Retinal pigment epithelial cell (primary cell): ENCODE data around the gene HSPA12A.

ENCODE experiments used
- DNase-seq: peaks from one replicate; pipeline ENCODE4 v3.0.0-alpha.2; 2010; ENCODE audit warnings: low read depth
- H3K4me3 ChIP-seq: 2 replicates; pipeline ENCODE4 v1.5.1; 2011; ENCODE audit warnings: mild to moderate bottlenecking, low read length, control low read depth, moderate library complexity
- CTCF ChIP-seq: conservative IDR thresholded peaks from 2 replicates; pipeline ENCODE4 v1.5.1; 2011; ENCODE audit warnings: low read depth, low read length, control low read depth, inconsistent platforms

The HSPA12A gene

DNA sequence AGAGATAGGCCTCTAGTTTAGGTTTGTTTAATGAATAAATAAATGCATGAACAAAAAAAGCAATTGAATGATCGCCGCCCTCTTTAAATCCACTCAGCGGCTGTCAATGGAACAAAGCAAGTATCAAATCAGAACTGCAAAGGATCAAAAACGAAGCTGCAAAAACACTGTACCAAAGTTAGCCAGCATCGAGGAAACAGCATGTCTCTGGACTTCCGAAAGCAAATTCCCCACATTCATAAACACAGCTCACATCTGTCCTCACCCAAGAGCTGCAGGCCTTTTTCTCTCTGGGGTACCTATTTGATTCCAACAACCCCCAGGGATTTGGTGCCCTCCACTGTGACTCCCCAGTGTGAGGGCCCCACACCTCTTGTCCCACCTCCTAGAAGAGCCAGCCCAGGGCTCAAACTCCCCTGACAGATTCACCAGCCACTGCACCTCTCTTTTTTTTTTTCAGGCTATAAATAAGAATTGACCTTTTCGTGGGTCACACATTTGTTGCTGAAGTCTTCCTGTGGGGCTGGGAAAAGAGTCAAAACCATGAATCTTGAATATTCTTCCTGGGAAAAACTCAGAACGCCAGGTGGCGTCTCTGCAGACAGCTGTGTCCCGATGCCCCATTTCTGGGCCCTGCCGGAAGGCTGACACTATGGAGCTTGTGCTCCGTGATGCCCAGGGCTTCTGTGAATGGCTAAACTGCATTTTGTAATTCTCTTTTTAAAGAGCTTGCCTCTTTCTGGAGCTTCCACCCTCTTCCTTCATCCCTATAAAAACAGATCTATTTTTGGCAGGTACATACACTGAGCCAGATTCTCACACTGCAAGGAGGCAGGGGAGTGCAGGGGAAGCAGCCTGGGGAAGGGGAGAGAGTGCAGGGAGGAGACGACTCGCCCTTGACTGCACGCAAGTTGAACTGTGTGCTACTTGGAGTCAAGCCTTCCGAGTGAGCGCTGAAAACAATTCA is 51.7 kb downstream of the HSPA12A start:
- TF ChIP-seq CTCF: no peak
- no peak for DNase-seq
- H3K4me3 ChIP-seq: no peak overlapping the region

GRCh38 chr10:116689744-116690143 is 52.6 kb downstream of the HSPA12A start:
- H3K4me3 ChIP-seq: no peak overlapping the region
- DNase-seq: no peak
- TF ChIP-seq CTCF: no peak

- no peak for TF ChIP-seq CTCF
- H3K4me3 ChIP-seq: no peak overlapping the region
- no peak for DNase-seq
These were observed 53.4 kb downstream of the HSPA12A start for GRCh38 chr10:116688741-116689495.

- no peak for TF ChIP-seq CTCF
- no peak overlapping the region for H3K4me3 ChIP-seq
- no peak for DNase-seq
These were observed 54.1 kb downstream of the HSPA12A start for GRCh38 chr10:116688241-116688711.

DNA sequence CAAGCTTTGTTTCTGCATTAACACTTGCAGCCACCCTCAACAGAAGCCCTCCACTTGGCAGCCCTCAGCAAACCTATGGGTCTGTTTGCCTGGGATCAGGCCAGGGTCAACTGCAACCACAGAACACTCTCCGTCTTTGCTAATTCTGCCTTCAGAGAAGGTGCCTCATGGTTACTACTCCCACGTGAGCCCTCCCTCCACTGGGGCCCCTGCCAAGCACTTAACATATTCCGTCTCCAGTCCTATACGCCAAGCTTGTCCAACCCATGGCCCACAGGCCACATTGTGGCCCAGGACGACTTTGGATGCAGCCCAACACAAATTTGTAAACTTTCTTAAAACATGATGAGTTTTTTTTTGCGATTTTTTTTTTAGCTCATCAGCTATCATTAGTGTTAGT is 54.7 kb downstream of the HSPA12A start:
- TF ChIP-seq CTCF: no peak
- no peak for DNase-seq
- no peak overlapping the region for H3K4me3 ChIP-seq

GRCh38 chr10:116686632-116687031 is 55.7 kb downstream of the HSPA12A start:
- TF ChIP-seq CTCF: no peak
- DNase-seq: no peak
- no peak overlapping the region for H3K4me3 ChIP-seq

DNA sequence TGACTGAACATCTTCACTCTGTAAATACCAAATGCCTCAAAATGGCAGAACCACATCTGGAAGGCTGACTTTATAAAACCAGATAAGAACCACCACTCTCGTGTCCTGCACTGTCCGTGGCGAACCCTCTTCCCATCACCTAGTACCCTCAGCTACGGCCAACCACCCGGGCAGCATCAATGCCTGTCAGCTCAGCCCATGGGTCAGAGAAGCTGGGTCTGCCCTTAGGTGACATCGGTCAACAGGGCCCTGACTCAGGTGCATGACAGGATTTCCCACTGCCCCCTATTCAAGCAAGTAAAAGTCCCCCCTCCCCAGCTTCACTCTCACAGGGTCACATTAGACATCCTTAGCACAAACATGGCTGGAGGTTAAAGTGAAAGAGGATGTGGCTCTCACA is 56.6 kb downstream of the HSPA12A start:
- DNase-seq: no peak
- no peak for TF ChIP-seq CTCF
- no peak overlapping the region for H3K4me3 ChIP-seq
